Stomach (tissue), 9 donors: ENCODE data around the gene ADM2. TPM values are rescaled to one million over a fixed set of nuclear protein-coding genes. Genes with fewer than 3 reads are reported as not detected.

Experiments used
- DNase-seq, 2 donors: peaks; one replicate each; pipeline versions ENCODE4 v3.0.0 to v3.0.0-alpha.2; 2013 to 2019
- H3K27ac ChIP-seq, 5 donors: fragments of 200-600 bp in 4 of 5; sonication (generic) in 4 of 5; one replicate each; pipeline ENCODE4 v1.5.1; 2013 to 2019; ENCODE audit warnings: mild to moderate bottlenecking in 1 of 5, moderate library complexity in 1 of 5
- H3K27me3 ChIP-seq, 3 donors: fragments of 200-600 bp; sonication (generic); one replicate each; pipeline ENCODE4 v1.5.1; 2017 to 2019; ENCODE audit warnings: mixed run types in 1 of 3
- H3K36me3 ChIP-seq, 4 donors: fragments of 200-600 bp; sonication (generic); 1 replicate in 3 of 4; 2 replicates in 1 of 4; pipeline ENCODE4 v1.5.1; 2016 to 2019
- H3K4me1 ChIP-seq, 4 donors: fragments of 200-600 bp; sonication (generic); one replicate each; pipeline ENCODE4 v1.5.1; 2016 to 2019
- H3K4me3 ChIP-seq, 4 donors: fragments of 200-600 bp; sonication (generic) in 3 of 4; one replicate each; pipeline ENCODE4 v1.5.1; 2016 to 2019; ENCODE audit warnings: mild to moderate bottlenecking in 1 of 4
- H3K9me3 ChIP-seq, 4 donors: fragments of 200-600 bp; sonication (generic); one replicate each; pipeline ENCODE4 v1.5.1; 2016 to 2019
- EP300 ChIP-seq: sonication (generic); formaldehyde crosslinking; IDR thresholded peaks from one replicate; pipeline ENCODE4 v1.6.1; 2017; ENCODE audit warnings: antibody characterized with exemption
- POLR2A ChIP-seq, 4 donors: fragments of 450-650 bp; IDR thresholded peaks; one replicate each; pipeline ENCODE4 v1.6.1; 2016; ENCODE audit warnings: antibody characterized with exemption in 4 of 4, control low read depth in 2 of 4, mild to moderate bottlenecking in 1 of 4, moderate library complexity in 1 of 4
- POLR2AphosphoS5 ChIP-seq, 3 donors: sonication (generic); formaldehyde crosslinking; IDR thresholded peaks; one replicate each; pipeline ENCODE4 v1.6.1; 2016; ENCODE audit warnings: antibody characterized with exemption in 3 of 3
- WGBS, 5 donors: extraction: QIAGEN DNeasy Blood & Tissue Kit in 3 of 5; methylation state at CpG; one replicate each; pipeline versions ENCODE4 v1.1.5 to v1.1.7; 2013 to 2018; 5-methylcytosine and 5-hydroxymethylcytosine counted together
- intact Hi-C: fragments of 100-400 bp; cut with DNase I; formaldehyde crosslinking; loops from one replicate; pipeline ENCODE4 v1.15.1; 2023; ENCODE audit warnings: low total_unique reads
- polyA plus RNA-seq, 3 donors: library from polyadenylated mRNA; stranded (reverse); fragments of 200-250 nt; gene quantifications; one replicate each; pipeline ENCODE4 v1.2.3, GENCODE V29; 2013
- total RNA-seq, 5 donors: library from RNA; depleted of rRNA; stranded (reverse); fragments of >200 nt; gene quantifications; one replicate each; pipeline versions ENCODE4 v1.1.0 to v1.2.3, GENCODE V29; 2014 to 2016
- TF ChIP-seq, protein P1 (sequence below), 7 experiments: fragments of 450-650 bp in 4 of 7; fragments of 200-600 bp in 3 of 7; sonication (generic) in 3 of 7; IDR thresholded peaks; one replicate each; pipeline ENCODE4 v1.5.1; 2016 to 2019; ENCODE audit warnings: antibody characterized with exemption in 7 of 7, control low read depth in 2 of 7, mild to moderate bottlenecking in 1 of 7
- donor health status: healthy with polysubstance abuse.
- donor health status: Bipolar disorder and iron deficiency.
- donor health status: healthy.

ADM2 gene
- total and polyA plus RNA-seq, 8 donors, result 0.37 to 3.7 (median 1.5) TPM; not detected in 3

- H3K27me3 ChIP-seq, result peaks cover 7 to 82% (median 29%) of the 10 kb centered on the region in 3 donors
- H3K27ac ChIP-seq, result peak overlapping the region in 4 of 5 donors; percentile 30 to 74 (median 67)
Observed at GRCh38 chr22:50482107-50483074, 1.0 kb downstream of the ADM2 start.

GRCh38 chr22:50483106-50483505 lies 1.8 kb downstream of the ADM2 start:
- Histone ChIP-seq H3K27ac (peak overlapping the region in 2 of 5 donors; percentile 60 to 74), H3K4me3 (peak overlapping the region in 1 of 4 donors; percentile 63), H3K4me1 (peaks cover 24 to 51% (median 46%) of the 10 kb centered on the region in 4 donors), H3K9me3 (no peaks in the 10 kb centered on the region), H3K36me3 (no peaks in the 10 kb centered on the region), H3K27me3 (peaks cover 7 to 89% (median 29%) of the 10 kb centered on the region in 3 donors)
- intact Hi-C loops, result no loop called here
- DNase-seq, result no peak
- no peak for TF ChIP-seq POLR2AphosphoS5 (IDR thresholded peaks at IDR 0.05)
- 67 to 87% (median 70%) methylated on average over 3 to 10 of the region's 10 CpGs for WGBS, 5 donors

More at GRCh38 chr22:50482107-50483074, 1.0 kb downstream of the ADM2 start:
- Histone ChIP-seq H3K36me3 (no peaks in the 10 kb centered on the region), H3K4me3 (peak overlapping the region; percentile 46 to 63 (median 56)), H3K4me1 (peaks cover 24 to 51% (median 46%) of the 10 kb centered on the region in 4 donors), H3K9me3 (no peaks in the 10 kb centered on the region)
- TF ChIP-seq, protein P1, sequence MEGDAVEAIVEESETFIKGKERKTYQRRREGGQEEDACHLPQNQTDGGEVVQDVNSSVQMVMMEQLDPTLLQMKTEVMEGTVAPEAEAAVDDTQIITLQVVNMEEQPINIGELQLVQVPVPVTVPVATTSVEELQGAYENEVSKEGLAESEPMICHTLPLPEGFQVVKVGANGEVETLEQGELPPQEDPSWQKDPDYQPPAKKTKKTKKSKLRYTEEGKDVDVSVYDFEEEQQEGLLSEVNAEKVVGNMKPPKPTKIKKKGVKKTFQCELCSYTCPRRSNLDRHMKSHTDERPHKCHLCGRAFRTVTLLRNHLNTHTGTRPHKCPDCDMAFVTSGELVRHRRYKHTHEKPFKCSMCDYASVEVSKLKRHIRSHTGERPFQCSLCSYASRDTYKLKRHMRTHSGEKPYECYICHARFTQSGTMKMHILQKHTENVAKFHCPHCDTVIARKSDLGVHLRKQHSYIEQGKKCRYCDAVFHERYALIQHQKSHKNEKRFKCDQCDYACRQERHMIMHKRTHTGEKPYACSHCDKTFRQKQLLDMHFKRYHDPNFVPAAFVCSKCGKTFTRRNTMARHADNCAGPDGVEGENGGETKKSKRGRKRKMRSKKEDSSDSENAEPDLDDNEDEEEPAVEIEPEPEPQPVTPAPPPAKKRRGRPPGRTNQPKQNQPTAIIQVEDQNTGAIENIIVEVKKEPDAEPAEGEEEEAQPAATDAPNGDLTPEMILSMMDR (IDR thresholded peaks at IDR 0.05), result no peak
- TF ChIP-seq POLR2AphosphoS5 (IDR thresholded peaks at IDR 0.05) (no peak), POLR2A (IDR thresholded peaks at IDR 0.05) (no peak), EP300 (no peak)
- 41 to 59% (median 53%) methylated on average over 10 to 35 of the region's 35 CpGs for WGBS, 5 donors
- intact Hi-C loops, result no loop called here
- no peak for DNase-seq

DNA sequence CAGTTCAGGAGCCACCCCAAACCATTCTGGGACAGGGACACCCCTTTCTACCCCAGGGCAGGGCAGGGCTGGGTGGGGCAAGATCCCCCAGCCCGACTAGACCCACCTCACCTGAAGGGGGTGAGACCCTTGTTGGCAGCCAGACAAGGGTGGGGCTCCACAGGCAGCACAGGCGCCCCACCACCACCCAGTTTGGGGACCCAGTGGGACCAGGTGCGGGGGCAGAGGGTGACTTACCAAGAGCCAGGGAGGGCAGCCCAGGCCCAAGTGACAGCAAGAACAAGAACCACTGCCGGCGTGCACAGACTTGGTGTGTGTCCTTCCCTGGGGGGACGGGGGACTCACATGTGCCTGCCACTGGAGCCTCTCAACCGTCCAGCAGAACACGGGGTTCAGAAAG lies 2.2 kb downstream of the ADM2 start:
- intact Hi-C loops, result no loop called here
- Histone ChIP-seq H3K9me3 (no peaks in the 10 kb centered on the region), H3K27ac (peak overlapping the region in 3 of 5 donors; percentile 30 to 74 (median 60)), H3K27me3 (peaks cover 7 to 92% (median 29%) of the 10 kb centered on the region in 3 donors), H3K36me3 (no peaks in the 10 kb centered on the region), H3K4me3 (no peak overlapping the region), H3K4me1 (peaks cover 24 to 51% (median 46%) of the 10 kb centered on the region in 4 donors)
- 80 to 87% (median 85%) methylated on average over 7 to 8 of the region's 8 CpGs for WGBS, 5 donors
- TF ChIP-seq POLR2AphosphoS5 (IDR thresholded peaks at IDR 0.05) (no peak), EP300 (no peak), POLR2A (IDR thresholded peaks at IDR 0.05) (no peak)
- TF ChIP-seq, protein P1 (IDR thresholded peaks at IDR 0.05), result no peak
- no peak for DNase-seq

GRCh38 chr22:50483977-50484853 lies 2.9 kb downstream of the ADM2 start:
- peaks cover 7 to 91% (median 29%) of the 10 kb centered on the region in 3 donors for H3K27me3 ChIP-seq
- no peak overlapping the region for H3K4me3 ChIP-seq
- peaks cover 24 to 51% (median 46%) of the 10 kb centered on the region in 4 donors for H3K4me1 ChIP-seq
- no peaks in the 10 kb centered on the region for H3K9me3 ChIP-seq
- WGBS, 5 donors, result 45 to 72% (median 56%) methylated on average over 23 to 31 of the region's 31 CpGs
- peak; percentile 81 to 90 for DNase-seq
- intact Hi-C loops, result no loop called here
- no peaks in the 10 kb centered on the region for H3K36me3 ChIP-seq
- TF ChIP-seq EP300, result no peak
- TF ChIP-seq, protein P1 (IDR thresholded peaks at IDR 0.05), result no peak
- no peak for TF ChIP-seq POLR2AphosphoS5 (IDR thresholded peaks at IDR 0.05)
- TF ChIP-seq POLR2A (IDR thresholded peaks at IDR 0.05), result no peak
- H3K27ac ChIP-seq, result peak overlapping the region in 4 of 5 donors; percentile 30 to 74 (median 56)
